ENCODE measurements around the gene XCL2.

DNA sequence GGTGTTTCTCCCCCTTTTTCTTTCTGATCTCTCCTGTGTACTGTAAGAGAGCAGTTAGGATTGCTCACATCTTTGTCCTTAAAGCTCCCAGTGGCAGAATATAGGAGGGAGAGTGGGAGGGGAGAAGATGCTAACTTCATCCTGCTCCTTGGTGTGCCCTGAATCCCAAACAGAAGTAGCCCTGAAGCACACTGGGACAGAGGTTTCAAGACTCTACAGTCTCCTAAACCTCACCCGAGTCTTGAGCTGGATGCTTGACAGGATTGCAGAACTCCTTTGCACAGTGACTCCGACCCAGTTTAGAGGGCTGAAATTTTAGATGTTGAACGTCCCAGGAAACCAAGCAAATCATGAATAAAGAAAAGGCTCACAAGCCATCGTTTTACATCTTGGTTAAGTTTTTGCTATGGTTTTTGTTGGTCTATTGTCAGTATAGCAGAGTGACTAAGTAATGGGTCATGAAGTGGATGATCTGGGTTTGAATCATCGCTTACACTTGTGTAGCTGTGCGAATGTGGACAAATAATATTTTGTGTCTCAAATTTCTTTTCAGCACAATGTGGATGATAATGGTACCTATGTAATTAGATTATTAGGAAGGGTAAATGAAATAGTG is 37.5 kb downstream of the XCL2 start:
- TF ChIP-seq POLR2A (IDR thresholded peaks at IDR 0.05; ENCODE audit: extremely low read depth, insufficient read length) = no peak
- TF ChIP-seq, protein P1, sequence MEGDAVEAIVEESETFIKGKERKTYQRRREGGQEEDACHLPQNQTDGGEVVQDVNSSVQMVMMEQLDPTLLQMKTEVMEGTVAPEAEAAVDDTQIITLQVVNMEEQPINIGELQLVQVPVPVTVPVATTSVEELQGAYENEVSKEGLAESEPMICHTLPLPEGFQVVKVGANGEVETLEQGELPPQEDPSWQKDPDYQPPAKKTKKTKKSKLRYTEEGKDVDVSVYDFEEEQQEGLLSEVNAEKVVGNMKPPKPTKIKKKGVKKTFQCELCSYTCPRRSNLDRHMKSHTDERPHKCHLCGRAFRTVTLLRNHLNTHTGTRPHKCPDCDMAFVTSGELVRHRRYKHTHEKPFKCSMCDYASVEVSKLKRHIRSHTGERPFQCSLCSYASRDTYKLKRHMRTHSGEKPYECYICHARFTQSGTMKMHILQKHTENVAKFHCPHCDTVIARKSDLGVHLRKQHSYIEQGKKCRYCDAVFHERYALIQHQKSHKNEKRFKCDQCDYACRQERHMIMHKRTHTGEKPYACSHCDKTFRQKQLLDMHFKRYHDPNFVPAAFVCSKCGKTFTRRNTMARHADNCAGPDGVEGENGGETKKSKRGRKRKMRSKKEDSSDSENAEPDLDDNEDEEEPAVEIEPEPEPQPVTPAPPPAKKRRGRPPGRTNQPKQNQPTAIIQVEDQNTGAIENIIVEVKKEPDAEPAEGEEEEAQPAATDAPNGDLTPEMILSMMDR (IDR thresholded peaks at IDR 0.05; ENCODE audit: low read depth, low read length) = no peak

All from NB4 (cell line).